ENCODE data around the gene HUS1. TPM values are rescaled to one million over a fixed set of nuclear protein-coding genes. Genes with fewer than 3 reads are reported as not detected.

The HUS1 gene
- total RNA-seq, 1 donor from 2014 or later, result 34.5 TPM

DNA sequence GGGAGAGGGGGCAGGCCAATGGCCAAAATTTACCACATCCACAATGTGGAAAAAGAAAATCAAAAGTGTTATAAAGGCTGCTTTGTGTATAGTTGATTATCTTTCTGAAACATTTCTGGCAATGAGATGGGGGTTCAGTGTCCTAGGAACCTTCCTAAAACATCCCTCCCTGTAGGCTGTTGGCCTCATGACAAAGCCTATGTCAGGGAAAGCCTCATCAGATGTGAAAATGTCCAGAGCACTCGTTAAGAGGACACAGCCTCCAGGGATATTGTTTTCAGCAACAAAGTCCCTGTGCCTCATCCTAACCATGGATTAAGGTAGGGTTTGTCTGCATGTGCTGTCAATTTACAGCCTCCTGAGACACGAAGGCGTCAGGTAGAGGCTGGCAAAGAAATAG is 32.5 kb upstream of the HUS1 start:
- DNase-seq (no peak), ATAC-seq (no peak)
- H3K9me3 ChIP-seq, result no peaks in the 10 kb centered on the region
- H3K36me3 ChIP-seq, result no peaks in the 10 kb centered on the region
- H3K4me1 ChIP-seq, result no peaks in the 10 kb centered on the region
- TF ChIP-seq, protein P1, sequence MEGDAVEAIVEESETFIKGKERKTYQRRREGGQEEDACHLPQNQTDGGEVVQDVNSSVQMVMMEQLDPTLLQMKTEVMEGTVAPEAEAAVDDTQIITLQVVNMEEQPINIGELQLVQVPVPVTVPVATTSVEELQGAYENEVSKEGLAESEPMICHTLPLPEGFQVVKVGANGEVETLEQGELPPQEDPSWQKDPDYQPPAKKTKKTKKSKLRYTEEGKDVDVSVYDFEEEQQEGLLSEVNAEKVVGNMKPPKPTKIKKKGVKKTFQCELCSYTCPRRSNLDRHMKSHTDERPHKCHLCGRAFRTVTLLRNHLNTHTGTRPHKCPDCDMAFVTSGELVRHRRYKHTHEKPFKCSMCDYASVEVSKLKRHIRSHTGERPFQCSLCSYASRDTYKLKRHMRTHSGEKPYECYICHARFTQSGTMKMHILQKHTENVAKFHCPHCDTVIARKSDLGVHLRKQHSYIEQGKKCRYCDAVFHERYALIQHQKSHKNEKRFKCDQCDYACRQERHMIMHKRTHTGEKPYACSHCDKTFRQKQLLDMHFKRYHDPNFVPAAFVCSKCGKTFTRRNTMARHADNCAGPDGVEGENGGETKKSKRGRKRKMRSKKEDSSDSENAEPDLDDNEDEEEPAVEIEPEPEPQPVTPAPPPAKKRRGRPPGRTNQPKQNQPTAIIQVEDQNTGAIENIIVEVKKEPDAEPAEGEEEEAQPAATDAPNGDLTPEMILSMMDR (IDR thresholded peaks at IDR 0.05), result no peak
- H3K4me3 ChIP-seq, result no peak overlapping the region
- no peaks in the 10 kb centered on the region for H3K27me3 ChIP-seq
- intact Hi-C loops (cut with DNase I), result no loop called here
- H3K27ac ChIP-seq, result no peak overlapping the region

- H3K4me3 ChIP-seq, result no peak overlapping the region
- H3K27ac ChIP-seq, result no peak overlapping the region
- H3K9me3 ChIP-seq, result no peaks in the 10 kb centered on the region
- intact Hi-C loops (cut with DNase I), result no loop called here
- ATAC-seq (no peak), DNase-seq (no peak)
- TF ChIP-seq, protein P1 (IDR thresholded peaks at IDR 0.05), result no peak
- no peaks in the 10 kb centered on the region for H3K36me3 ChIP-seq
- no peaks in the 10 kb centered on the region for H3K27me3 ChIP-seq
- no peaks in the 10 kb centered on the region for H3K4me1 ChIP-seq
These were observed 31.9 kb upstream of the HUS1 start for GRCh38 chr7:48011323-48011722.

- TF ChIP-seq, protein P1 (IDR thresholded peaks at IDR 0.05), result no peak
- ATAC-seq, result no peak
- Histone ChIP-seq H3K4me1 (no peaks in the 10 kb centered on the region), H3K36me3 (no peaks in the 10 kb centered on the region), H3K27ac (no peak overlapping the region), H3K27me3 (no peaks in the 10 kb centered on the region), H3K9me3 (no peaks in the 10 kb centered on the region), H3K4me3 (no peak overlapping the region)
- DNase-seq, result no peak
- intact Hi-C loops (cut with DNase I), result no loop called here
These were observed 30.5 kb upstream of the HUS1 start for GRCh38 chr7:48009954-48010353.

GRCh38 chr7:48009257-48009656 is 29.8 kb upstream of the HUS1 start:
- H3K36me3 ChIP-seq, result no peaks in the 10 kb centered on the region
- intact Hi-C loops (cut with DNase I), result no loop called here
- H3K9me3 ChIP-seq, result no peaks in the 10 kb centered on the region
- H3K27ac ChIP-seq, result no peak overlapping the region
- no peaks in the 10 kb centered on the region for H3K4me1 ChIP-seq
- ATAC-seq (no peak), DNase-seq (no peak)
- TF ChIP-seq, protein P1 (IDR thresholded peaks at IDR 0.05), result no peak
- H3K27me3 ChIP-seq, result no peaks in the 10 kb centered on the region
- no peak overlapping the region for H3K4me3 ChIP-seq

DNA sequence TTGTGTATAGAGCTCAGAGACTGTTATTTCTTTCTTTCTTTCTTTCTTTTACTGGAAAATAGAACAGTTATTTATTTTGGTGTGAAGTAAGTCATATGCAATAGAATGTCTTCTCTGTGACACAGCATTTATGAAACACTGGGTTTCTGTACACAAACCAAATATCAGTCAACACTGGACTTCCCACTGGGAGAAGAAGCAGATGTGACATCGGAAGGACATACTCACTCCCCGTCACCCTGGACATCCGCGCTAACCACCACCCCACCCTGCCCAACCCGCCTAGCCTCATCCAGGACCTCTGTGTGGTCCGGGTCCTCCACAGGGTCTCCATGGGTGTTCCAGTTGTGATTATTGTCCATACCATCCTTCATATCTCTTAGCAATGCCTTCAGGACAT is 27.5 kb upstream of the HUS1 start:
- intact Hi-C loops (cut with DNase I), result no loop called here
- no peak overlapping the region for H3K4me3 ChIP-seq
- no peaks in the 10 kb centered on the region for H3K36me3 ChIP-seq
- no peaks in the 10 kb centered on the region for H3K27me3 ChIP-seq
- no peak overlapping the region for H3K27ac ChIP-seq
- DNase-seq, result no peak
- H3K9me3 ChIP-seq, result no peaks in the 10 kb centered on the region
- H3K4me1 ChIP-seq, result no peaks in the 10 kb centered on the region
- TF ChIP-seq, protein P1 (IDR thresholded peaks at IDR 0.05), result no peak
- ATAC-seq, result no peak

DNA sequence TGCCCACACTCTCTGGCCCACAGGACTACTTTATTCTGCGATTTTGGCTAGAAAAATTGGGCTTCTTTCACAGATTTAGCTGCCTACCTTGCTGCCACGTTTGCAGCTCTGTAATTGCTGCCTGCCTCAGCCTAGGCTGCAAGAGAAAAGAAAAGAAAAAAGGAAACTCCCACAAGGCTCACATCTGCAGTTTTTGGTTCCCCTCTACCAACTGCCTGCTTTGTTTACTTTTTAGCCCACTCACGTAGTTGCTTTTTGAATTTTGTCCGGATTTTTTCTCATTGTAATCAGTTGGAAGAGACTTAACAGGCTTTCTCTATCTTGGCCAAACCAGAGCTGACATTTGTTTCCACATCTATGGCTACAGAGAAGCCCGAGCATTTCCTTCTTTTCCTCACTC is 25.2 kb upstream of the HUS1 start:
- no peaks in the 10 kb centered on the region for H3K4me1 ChIP-seq
- no peaks in the 10 kb centered on the region for H3K9me3 ChIP-seq
- no peak for ATAC-seq
- no peak overlapping the region for H3K27ac ChIP-seq
- TF ChIP-seq, protein P1 (IDR thresholded peaks at IDR 0.05), result no peak
- intact Hi-C loops (cut with DNase I), result no loop called here
- H3K27me3 ChIP-seq, result no peaks in the 10 kb centered on the region
- no peak for DNase-seq
- no peaks in the 10 kb centered on the region for H3K36me3 ChIP-seq
- no peak overlapping the region for H3K4me3 ChIP-seq
